Osteocyte (in vitro differentiated cells): Measurements from ENCODE around the gene DCTN4. TPM values are rescaled to one million over a fixed set of nuclear protein-coding genes. Genes with fewer than 3 reads are reported as not detected.

ENCODE experiments used
- DNase-seq: peaks from one replicate; pipeline ENCODE4 v3.0.0; 2021; ENCODE audit warnings: mixed read lengths; ENCODE audit not compliant: unreplicated experiment; ENCODE audit errors: extremely low spot score
- H3K27ac Mint-ChIP-seq: one replicate; pipeline ENCODE4 v1.8.0; 2021; ENCODE audit warnings: mild to moderate bottlenecking, mixed read lengths; ENCODE audit not compliant: unreplicated experiment
- H3K27me3 Mint-ChIP-seq: one replicate; pipeline ENCODE4 v1.8.0; 2021; ENCODE audit warnings: mixed read lengths; ENCODE audit not compliant: unreplicated experiment
- H3K36me3 Mint-ChIP-seq: one replicate; pipeline ENCODE4 v1.8.0; 2021; ENCODE audit warnings: mixed read lengths; ENCODE audit not compliant: unreplicated experiment
- H3K4me1 Mint-ChIP-seq: one replicate; pipeline ENCODE4 v1.8.0; 2021; ENCODE audit warnings: mixed read lengths; ENCODE audit not compliant: unreplicated experiment
- H3K4me3 Mint-ChIP-seq: one replicate; pipeline ENCODE4 v1.8.0; 2021; ENCODE audit warnings: mild to moderate bottlenecking, moderate library complexity, mixed read lengths; ENCODE audit not compliant: unreplicated experiment
- H3K9me3 Mint-ChIP-seq: one replicate; pipeline ENCODE4 v1.8.0; 2021; ENCODE audit warnings: mixed read lengths; ENCODE audit not compliant: unreplicated experiment
- CTCF ChIP-seq: fragments of 200-600 bp; sonication (generic); IDR thresholded peaks from 2 replicates; pipeline ENCODE4 v1.5.0; 2021; ENCODE audit warnings: antibody characterized with exemption, mild to moderate bottlenecking, moderate library complexity
- total RNA-seq: library from RNA; stranded (reverse); gene quantifications from 2 replicates; pipeline ENCODE4 v1.2.1, GENCODE V29; 2021

DCTN4 gene
- total RNA-seq, 1 donor from 2014 or later: 62.0 TPM

DNA sequence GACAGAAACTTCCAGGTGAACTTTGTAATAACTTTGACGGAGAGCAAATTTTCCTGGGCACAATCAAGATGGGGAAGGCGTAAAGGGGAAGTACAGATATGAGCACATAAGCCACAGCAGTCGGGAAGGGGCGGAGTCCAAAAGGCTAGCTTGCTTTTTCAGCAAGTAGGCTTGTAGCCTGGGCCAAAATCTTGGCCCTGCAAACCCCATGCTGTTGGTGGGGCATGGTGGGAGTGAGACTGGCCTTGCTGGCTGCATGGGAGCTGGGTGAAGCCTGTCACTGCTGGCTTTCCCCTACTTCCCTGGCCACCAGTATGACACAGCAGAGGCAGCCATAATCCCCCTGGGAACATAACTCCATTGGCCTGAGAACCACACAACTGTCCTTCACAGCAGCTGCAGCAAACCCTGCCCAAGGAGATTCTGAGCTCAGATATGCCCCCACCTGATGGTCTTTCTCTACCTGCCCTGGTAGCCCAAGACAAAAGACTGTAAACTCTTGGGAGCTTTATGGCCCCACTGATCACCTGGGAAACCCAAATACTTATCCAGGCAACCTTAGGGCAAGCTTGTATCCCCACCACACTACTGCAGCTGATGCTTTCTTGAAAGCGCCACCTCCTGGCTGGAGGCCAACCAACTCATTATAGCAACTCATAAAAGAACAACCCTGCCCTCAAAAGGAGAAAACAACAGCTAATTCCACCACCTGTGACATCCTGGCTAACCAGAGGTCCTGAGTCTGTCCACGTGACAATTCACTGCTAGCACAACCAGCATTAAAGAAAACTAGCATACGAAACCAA, 24.0 kb downstream of the DCTN4 start:
- H3K4me1 Mint-ChIP-seq: peaks cover 1% of the 10 kb centered on the region
- H3K9me3 Mint-ChIP-seq: peaks cover 9% of the 10 kb centered on the region
- TF ChIP-seq CTCF: no peak
- DNase-seq: no peak
- peaks cover 67% of the 10 kb centered on the region for H3K36me3 Mint-ChIP-seq
- no peaks in the 10 kb centered on the region for H3K27me3 Mint-ChIP-seq
- H3K4me3 Mint-ChIP-seq: no peak overlapping the region
- H3K27ac Mint-ChIP-seq: no peak overlapping the region

- no peaks in the 10 kb centered on the region for H3K27me3 Mint-ChIP-seq
- no peaks in the 10 kb centered on the region for H3K4me1 Mint-ChIP-seq
- TF ChIP-seq CTCF: no peak
- H3K36me3 Mint-ChIP-seq: peaks cover 62% of the 10 kb centered on the region
- H3K9me3 Mint-ChIP-seq: peaks cover 9% of the 10 kb centered on the region
- no peak overlapping the region for H3K4me3 Mint-ChIP-seq
- no peak overlapping the region for H3K27ac Mint-ChIP-seq
- DNase-seq: no peak
Observed at GRCh38 chr5:150731669-150732242, 27.1 kb downstream of the DCTN4 start.

- Mint-ChIP-seq H3K4me3 (no peak overlapping the region), H3K4me1 (no peaks in the 10 kb centered on the region), H3K27me3 (no peaks in the 10 kb centered on the region), H3K27ac (no peak overlapping the region), H3K9me3 (no peaks in the 10 kb centered on the region), H3K36me3 (peaks cover 47% of the 10 kb centered on the region)
- DNase-seq: no peak
- TF ChIP-seq CTCF: no peak
Observed at GRCh38 chr5:150729859-150730258, 29.0 kb downstream of the DCTN4 start.

GRCh38 chr5:150723845-150724244, 35.0 kb downstream of the DCTN4 start:
- Mint-ChIP-seq H3K9me3 (no peaks in the 10 kb centered on the region), H3K4me3 (no peak overlapping the region), H3K4me1 (no peaks in the 10 kb centered on the region), H3K27me3 (no peaks in the 10 kb centered on the region), H3K36me3 (peaks cover 50% of the 10 kb centered on the region), H3K27ac (no peak overlapping the region)
- DNase-seq: no peak
- TF ChIP-seq CTCF: no peak

- TF ChIP-seq CTCF: peak; percentile 45
- DNase-seq: no peak
- H3K27ac Mint-ChIP-seq: no peak overlapping the region
- peaks cover 30% of the 10 kb centered on the region for H3K36me3 Mint-ChIP-seq
- H3K4me1 Mint-ChIP-seq: no peaks in the 10 kb centered on the region
- H3K27me3 Mint-ChIP-seq: no peaks in the 10 kb centered on the region
- no peak overlapping the region for H3K4me3 Mint-ChIP-seq
- H3K9me3 Mint-ChIP-seq: no peaks in the 10 kb centered on the region
Observed at GRCh38 chr5:150710165-150710564, 48.7 kb downstream of the DCTN4 start.
